ENCODE measurements around the gene NRG3. TPM values are rescaled to one million over a fixed set of nuclear protein-coding genes. Genes with fewer than 3 reads are reported as not detected.

The NRG3 gene
- total and polyA plus RNA-seq, 2 of the 4 experiments (the other 2 are of a cell fraction) = not detected

DNA sequence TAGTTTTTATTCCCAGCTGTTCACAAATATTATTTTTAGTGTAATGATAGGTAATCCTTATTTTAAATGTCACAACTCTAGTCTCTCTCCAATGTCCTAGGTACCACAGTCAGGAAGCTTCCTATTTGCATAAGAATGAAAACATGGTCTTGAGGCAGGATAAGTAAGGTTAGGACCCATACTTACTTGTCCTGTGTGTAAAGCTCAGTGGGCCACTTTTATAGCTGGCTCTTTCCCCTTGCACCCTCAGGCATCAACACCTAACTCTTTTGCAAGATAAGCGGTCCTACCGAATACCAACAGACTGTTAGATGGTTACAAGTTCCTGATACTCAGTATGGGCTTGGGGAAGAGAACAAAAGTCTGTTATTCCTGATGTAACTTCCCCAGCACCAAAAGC is 986.9 kb downstream of the NRG3 start:
- CTCF ChIA-PET = interaction anchor here (0.6 kb wide), 1 partner anchor 37 kb away, joined by 3 read pairs; no protein-coding TSS in a partner anchor

More for the DNA sequence above, 986.9 kb downstream of the NRG3 start:
- no peak overlapping the region for H2BK5ac ChIP-seq (ENCODE audit: low read depth, low read length, poor library complexity, severe bottlenecking)
- dilution Hi-C loops (cut with HindIII; ENCODE audit: low sequenced_read_pairs, unreplicated experiment) = no loop called here
- BruUV-seq (replicated peaks) = no TSS peak
- ATAC-seq (ENCODE audit: low read depth) = no peak
- H2AFZ ChIP-seq (replicated peaks; ENCODE audit: low read length, poor library complexity) = no peak overlapping the region
- H3K36me3 ChIP-seq (ENCODE audit: control insufficient read depth, insufficient read depth, low read length) = no peaks in the 10 kb centered on the region
- no peak overlapping the region for H2AK5ac ChIP-seq (ENCODE audit: low read depth, low read length)
- no peak overlapping the region for H2AK9ac ChIP-seq (replicated peaks; ENCODE audit: low read depth, low read length, poor library complexity)
- H3K4me1 ChIP-seq (ENCODE audit: control insufficient read depth, insufficient read depth, low read length) = no peaks in the 10 kb centered on the region
- no peak overlapping the region for H3K56ac ChIP-seq (ENCODE audit: extremely low read depth, insufficient read depth, low read length)
- H3K9ac ChIP-seq (ENCODE audit: low read depth, low read length) = no peak overlapping the region
- DNase-seq = no peak
- H2BK120ac ChIP-seq (ENCODE audit: low read depth, low read length) = no peak overlapping the region
- no peaks in the 10 kb centered on the region for H3K9me1 ChIP-seq (ENCODE audit: insufficient read depth, low read length)
- peaks cover 7% of the 10 kb centered on the region; the same call in 1 of the 2 replicates for H3K9me3 ChIP-seq (ENCODE audit: control insufficient read depth, insufficient read depth, low read length)
- intact Hi-C loops (cut with micrococcal nuclease) = no loop called here
- POLR2A ChIA-PET (ENCODE audit: unreplicated experiment) = no interaction called here
- no peaks in the 10 kb centered on the region for H3K27me3 ChIP-seq (ENCODE audit: control insufficient read depth, insufficient read depth, low read length)
- H3K4ac ChIP-seq (ENCODE audit: low read depth, low read length) = no peak overlapping the region
- H3K27ac ChIP-seq (ENCODE audit: insufficient read depth, low read length) = no peak overlapping the region
- H4K8ac ChIP-seq (ENCODE audit: low read depth in 2 of 2, low read length in 2 of 2) = no peak overlapping the region
- no peaks in the 10 kb centered on the region for H4K20me1 ChIP-seq (ENCODE audit: insufficient read depth, low read length)
- H3K14ac ChIP-seq (replicated peaks; ENCODE audit: low read depth, low read length) = no peak overlapping the region
- H2BK20ac ChIP-seq (ENCODE audit: low read depth, low read length) = no peak overlapping the region
- no peaks in the 10 kb centered on the region for H3K79me1 ChIP-seq (ENCODE audit: low read depth in 1 of 2, low read length in 2 of 2)
- H4K5ac ChIP-seq (ENCODE audit: low read depth, low read length) = no peak overlapping the region
- no peak overlapping the region for H4K91ac ChIP-seq (ENCODE audit: insufficient read depth, low read depth, low read length)
- H3K18ac ChIP-seq (ENCODE audit: low read depth, low read length) = no peak overlapping the region
- H3K4me2 ChIP-seq (ENCODE audit: low read depth, low read length) = no peak overlapping the region
- H2BK15ac ChIP-seq (ENCODE audit: low read depth, low read length) = no peak overlapping the region
- in situ Hi-C loops (cut with MboI; ENCODE audit: low sequenced_read_pairs) = no loop called here
- no peak overlapping the region for H3K23ac ChIP-seq (ENCODE audit: low read depth, low read length)
- TF ChIP-seq BHLHE40 (IDR thresholded peaks at IDR 0.05; ENCODE audit: low read depth, low read length) (no peak), CHD1 (IDR thresholded peaks at IDR 0.05; ENCODE audit: low read depth, low read length) (no peak), RFX5 (IDR thresholded peaks at IDR 0.05; ENCODE audit: low read depth, low read length) (no peak), RCOR1 (IDR thresholded peaks at IDR 0.05; ENCODE audit: insufficient replicate concordance, low read length) (no peak), RAD21 (IDR thresholded peaks at IDR 0.05; ENCODE audit: low read length) (no peak)
- WGBS, 2 experiments (ENCODE audit: extremely low coverage in 2 of 2, insufficient read length in 1 of 2) = no CpG with 5 or more reads among the region's 2 CpGs
- no peak overlapping the region for H3K4me3 ChIP-seq (ENCODE audit: insufficient read depth, low read depth, low read length)

Measured in IMR-90 (cell line).